ENCODE results near the gene MATCAP1. TPM values are rescaled to one million over a fixed set of nuclear protein-coding genes. Genes with fewer than 3 reads are reported as not detected.

Gene MATCAP1
- total RNA-seq, 1 experiment from 2014 or later, result 51.2 TPM

DNA sequence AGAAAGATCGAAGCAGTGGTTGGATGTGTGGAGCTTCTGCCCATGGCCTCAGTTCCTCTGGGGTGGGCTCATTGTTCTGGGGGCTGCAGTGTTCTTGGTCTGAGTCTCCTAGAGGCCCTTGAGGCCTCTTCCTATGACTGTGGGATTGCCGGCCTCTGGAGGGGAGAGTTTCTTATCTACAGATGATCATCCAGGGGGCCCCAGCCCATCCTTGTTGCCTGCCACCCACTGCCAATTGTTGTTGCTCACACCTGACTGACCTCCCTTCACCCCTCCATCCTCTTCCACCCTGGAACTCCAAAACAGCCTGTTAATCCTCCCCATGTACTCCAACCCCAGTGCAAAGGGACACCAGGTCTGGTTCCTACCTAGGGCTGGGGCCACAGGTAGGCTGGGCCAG, 38.8 kb downstream of the MATCAP1 start:
- Histone ChIP-seq H2BK120ac (ENCODE audit: low read depth, low read length, poor library complexity, severe bottlenecking) (no peak overlapping the region), H2BK12ac (ENCODE audit: insufficient read length, low read depth, low read length) (no peak overlapping the region), H3K14ac (ENCODE audit: insufficient read depth, low read length) (no peak overlapping the region), H3K56ac (ENCODE audit: insufficient read length, low read depth, low read length) (no peak overlapping the region), H3K4me2 (ENCODE audit: insufficient read depth, insufficient read length, low read length) (no peak overlapping the region), H3T11ph (ENCODE audit: low read length) (no peak overlapping the region), H3K27ac (ENCODE audit: insufficient read length, low read depth, low read length) (no peak overlapping the region), H4K5ac (ENCODE audit: insufficient read length, low read depth, low read length) (no peak overlapping the region), H3K23ac (ENCODE audit: insufficient read length, low read depth, low read length) (no peak overlapping the region), H2BK15ac (ENCODE audit: low read depth, low read length) (no peak overlapping the region), H3K79me2 (ENCODE audit: insufficient read depth, low read length) (no peaks in the 10 kb centered on the region), H2BK5ac (ENCODE audit: insufficient read length, low read length) (no peak overlapping the region), H4K20me1 (ENCODE audit: control insufficient read depth, insufficient read depth, insufficient read length) (no peaks in the 10 kb centered on the region), H3K23me2 (ENCODE audit: insufficient read length, low read depth, low read length, poor library complexity, severe bottlenecking) (no peaks in the 10 kb centered on the region), H2BK20ac (ENCODE audit: low read depth, low read length, poor library complexity, severe bottlenecking) (no peak overlapping the region), H4K91ac (ENCODE audit: insufficient read length, low read depth, low read length) (no peak overlapping the region), H3K18ac (ENCODE audit: insufficient read length, low read depth, low read length) (no peak overlapping the region), H2AFZ (ENCODE audit: low read length) (no peak overlapping the region), H2AK5ac (ENCODE audit: insufficient read length, low read length) (no peak overlapping the region), H4K8ac (replicated peaks; ENCODE audit: insufficient read length, low read depth, low read length) (no peak overlapping the region), H3K9ac (ENCODE audit: extremely low read depth, insufficient read length, low read length) (no peak overlapping the region), H3K4me1 (ENCODE audit: insufficient read depth, low read length) (no peaks in the 10 kb centered on the region), H3K4ac (ENCODE audit: low read depth, low read length) (no peak overlapping the region), H3K27me3 (ENCODE audit: insufficient read depth, low read length) (no peaks in the 10 kb centered on the region), H3K79me1 (ENCODE audit: insufficient read depth, low read depth, low read length, poor library complexity, severe bottlenecking) (no peaks in the 10 kb centered on the region), H3K9me3 (ENCODE audit: control insufficient read depth, low read depth, low read length) (no peaks in the 10 kb centered on the region)
- no peak overlapping the region; a peak in 1 of 7 replicates for H3K27ac Mint-ChIP-seq
- H3K36me3 Mint-ChIP-seq (ENCODE audit: insufficient read depth in 1 of 3, low read depth in 3 of 3), result peaks cover 21 to 83% (median 83%) of the 10 kb centered on the region in 3 experiments
- WGBS (ENCODE audit: extremely low coverage, insufficient read length, low lambda C conversion rate), result no CpG with 5 or more reads among the region's 2 CpGs
- peaks cover 3% of the 10 kb centered on the region in 2 experiments; a peak in 2 of 4 replicates for H3K4me1 Mint-ChIP-seq
- H3K27me3 Mint-ChIP-seq (ENCODE audit: low read depth), result no peaks in the 10 kb centered on the region; the same call in 1 of the 2 replicates
- no peak overlapping the region for H3K4me3 Mint-ChIP-seq
- DNase-seq, result no peak
- H3K9me3 Mint-ChIP-seq, result peaks cover 0 to 3% of the 10 kb centered on the region in 2 experiments; a peak in 1 of 5 replicates
- TF ChIP-seq CTCF (conservative IDR thresholded peaks at IDR 0.05), result no peak

All from H9 (cell line).